SKM-1 (cell line): ENCODE measurements around the gene AMDHD1.

Experiments
- DNase-seq: peaks from one replicate; lab custom pipeline; 2025; ENCODE audit not compliant: unreplicated experiment; lab: John Stamatoyannopoulos, UW

The AMDHD1 gene

GRCh38 chr12:95943330-95943842, at the start of gene AMDHD1:
AMDHD1 (plus strand) TSS chr12:95943331; CDS start chr12:95943399, 68 bp downstream.
- no peak for DNase-seq

GRCh38 chr12:95896846-95897245, 46.3 kb upstream of the AMDHD1 start:
- no peak for DNase-seq

- no peak for DNase-seq
Measured at GRCh38 chr12:95898081-95898480, 45.0 kb upstream of the AMDHD1 start.

GRCh38 chr12:95908573-95908972, 34.6 kb upstream of the AMDHD1 start:
- DNase-seq = no peak

- DNase-seq = no peak
Measured at GRCh38 chr12:95909871-95910270, 33.3 kb upstream of the AMDHD1 start.

GRCh38 chr12:95918194-95918993, 24.7 kb upstream of the AMDHD1 start:
- DNase-seq = peak; percentile 20

GRCh38 chr12:95919110-95919509, 24.0 kb upstream of the AMDHD1 start:
- no peak for DNase-seq

- no peak for DNase-seq
Measured at GRCh38 chr12:95922231-95922630, 20.9 kb upstream of the AMDHD1 start.

GRCh38 chr12:95940514-95940913, 2.6 kb upstream of the AMDHD1 start:
- no peak for DNase-seq

GRCh38 chr12:95942101-95942523, 1.0 kb upstream of the AMDHD1 start:
- no peak for DNase-seq

- DNase-seq = peak; percentile 28
Measured at GRCh38 chr12:95942524-95943329, 404 bp upstream of the AMDHD1 start, which contains the start of gene CCDC38. CCDC38 (minus strand) TSS chr12:95942614; CDS start chr12:95936509, 6,105 bp downstream.

- no peak for DNase-seq
Measured at GRCh38 chr12:95944108-95944704, 1.1 kb downstream of the AMDHD1 start.

GRCh38 chr12:95949477-95950206, 6.5 kb downstream of the AMDHD1 start:
- DNase-seq = no peak

GRCh38 chr12:95951515-95951914, 8.4 kb downstream of the AMDHD1 start:
- no peak for DNase-seq

GRCh38 chr12:95953000-95953399, 9.9 kb downstream of the AMDHD1 start:
- no peak for DNase-seq

- DNase-seq = no peak
Measured at GRCh38 chr12:95955549-95956159, 12.5 kb downstream of the AMDHD1 start.

GRCh38 chr12:95956557-95957145, 13.5 kb downstream of the AMDHD1 start:
- no peak for DNase-seq

- DNase-seq = no peak
Measured at GRCh38 chr12:95959107-95959506, 16.0 kb downstream of the AMDHD1 start.

- DNase-seq = no peak
Measured at GRCh38 chr12:95960241-95960640, 17.1 kb downstream of the AMDHD1 start.

- no peak for DNase-seq
Measured at GRCh38 chr12:95962222-95962621, 19.1 kb downstream of the AMDHD1 start.
